GM08714 (cell line): ENCODE measurements around the gene NOXA1.

Source experiments
- H3K4me3 ChIP-seq: fragments of 200-500 bp; sonication (Bioruptor generic); 2 replicates; pipeline ENCODE4 v1.5.1; 2014; ENCODE audit warnings: mild to moderate bottlenecking, low read length, inconsistent platforms
- ZNF274 ChIP-seq: IDR thresholded peaks from 2 replicates; pipeline ENCODE4 v1.6.1; 2012; ENCODE audit warnings: mild to moderate bottlenecking, low read depth, low read length

Gene NOXA1

DNA sequence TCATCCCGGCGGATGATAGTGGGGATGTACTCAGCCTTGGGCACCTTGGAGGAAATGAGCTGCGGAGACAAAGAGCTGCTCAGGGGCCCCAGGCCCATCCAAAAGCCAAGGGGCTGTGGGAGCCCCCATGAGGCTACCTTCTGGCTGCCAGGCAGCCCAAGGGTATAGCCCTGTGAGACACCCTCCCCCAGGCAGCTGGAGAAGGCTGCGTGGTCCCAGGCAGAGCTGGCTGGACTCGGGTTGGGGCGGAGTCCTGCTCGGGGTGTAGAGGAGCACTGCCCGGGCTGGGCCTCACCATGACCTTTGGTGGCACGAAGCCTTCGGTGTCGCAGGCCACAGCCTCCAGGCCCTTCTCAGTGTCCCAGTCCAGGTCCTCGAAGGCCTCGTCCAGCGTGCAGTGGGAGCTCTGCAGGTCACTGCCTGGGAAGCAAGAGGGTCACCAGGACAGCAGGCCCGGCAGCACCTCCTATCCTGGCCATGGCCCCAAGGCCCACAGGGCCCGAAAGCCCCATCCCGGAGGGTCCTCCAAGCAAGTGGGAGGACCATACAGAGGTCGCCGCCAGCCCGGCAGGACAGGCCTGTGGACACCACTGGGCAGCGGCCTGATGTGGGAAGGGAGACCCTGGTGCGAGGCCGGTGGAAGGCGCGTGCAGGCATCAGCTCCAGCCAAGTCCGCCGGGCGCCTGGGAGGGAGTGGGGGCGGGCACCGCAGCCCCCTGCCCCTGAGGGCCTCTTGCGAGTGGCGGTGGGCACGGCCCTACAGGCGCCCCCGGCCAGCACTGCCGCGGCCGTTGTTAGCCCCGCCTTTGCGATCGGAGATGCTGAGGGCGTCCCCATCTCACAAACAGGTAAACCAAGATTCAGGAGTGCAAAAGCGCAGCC lies 29.8 kb downstream of the NOXA1 start:
- TF ChIP-seq ZNF274 = no peak
- no peak overlapping the region for H3K4me3 ChIP-seq

DNA sequence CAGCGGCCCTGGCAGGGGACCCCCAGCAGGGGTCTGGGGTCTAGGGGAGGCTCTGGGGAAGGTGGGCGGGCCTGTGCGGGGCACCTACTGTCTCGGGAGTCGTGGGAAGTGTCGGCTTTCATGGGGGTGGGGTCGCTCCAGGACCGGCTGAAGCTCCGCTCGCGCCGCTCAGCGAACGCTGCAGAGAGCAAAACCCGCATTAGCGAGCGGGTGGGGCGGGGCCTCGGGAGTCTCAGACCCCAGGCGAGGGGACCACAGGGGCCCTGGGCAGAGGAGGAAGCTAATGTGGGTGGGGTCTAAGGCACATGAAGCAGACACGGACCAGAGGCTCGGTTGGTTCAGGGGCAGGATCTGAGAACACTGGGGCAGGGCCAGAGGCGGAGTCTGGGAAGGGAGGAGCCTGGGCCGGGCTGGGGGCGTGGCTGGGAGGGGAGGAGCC lies 30.5 kb downstream of the NOXA1 start:
- H3K4me3 ChIP-seq = no peak overlapping the region; the same call in 1 of the 2 replicates
- no peak for TF ChIP-seq ZNF274

DNA sequence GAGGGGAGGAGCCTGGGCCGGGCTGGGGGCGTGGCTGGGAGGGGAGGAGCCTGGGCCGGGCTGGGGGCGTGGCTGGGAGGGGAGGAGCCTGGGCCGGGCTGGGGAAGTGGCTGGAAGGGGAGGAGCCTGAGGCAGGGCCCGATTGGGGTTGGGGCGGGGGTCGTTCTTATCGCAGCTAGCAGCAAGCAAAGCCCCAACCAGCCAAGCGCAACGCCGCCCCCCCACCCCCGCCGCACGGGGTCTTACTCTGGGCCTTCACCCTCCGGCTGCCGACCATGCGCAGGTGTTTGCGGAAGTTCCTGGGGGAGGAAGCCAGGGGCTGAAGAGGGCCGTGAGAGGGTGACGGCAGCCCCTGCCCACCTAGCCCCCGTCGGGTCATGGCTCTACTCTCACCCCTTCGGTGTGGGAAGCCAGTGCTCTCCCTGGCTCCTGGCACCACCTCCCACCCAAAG lies 31.0 kb downstream of the NOXA1 start:
- peak overlapping the region; percentile 44; the same call in 1 of the 2 replicates for H3K4me3 ChIP-seq

DNA sequence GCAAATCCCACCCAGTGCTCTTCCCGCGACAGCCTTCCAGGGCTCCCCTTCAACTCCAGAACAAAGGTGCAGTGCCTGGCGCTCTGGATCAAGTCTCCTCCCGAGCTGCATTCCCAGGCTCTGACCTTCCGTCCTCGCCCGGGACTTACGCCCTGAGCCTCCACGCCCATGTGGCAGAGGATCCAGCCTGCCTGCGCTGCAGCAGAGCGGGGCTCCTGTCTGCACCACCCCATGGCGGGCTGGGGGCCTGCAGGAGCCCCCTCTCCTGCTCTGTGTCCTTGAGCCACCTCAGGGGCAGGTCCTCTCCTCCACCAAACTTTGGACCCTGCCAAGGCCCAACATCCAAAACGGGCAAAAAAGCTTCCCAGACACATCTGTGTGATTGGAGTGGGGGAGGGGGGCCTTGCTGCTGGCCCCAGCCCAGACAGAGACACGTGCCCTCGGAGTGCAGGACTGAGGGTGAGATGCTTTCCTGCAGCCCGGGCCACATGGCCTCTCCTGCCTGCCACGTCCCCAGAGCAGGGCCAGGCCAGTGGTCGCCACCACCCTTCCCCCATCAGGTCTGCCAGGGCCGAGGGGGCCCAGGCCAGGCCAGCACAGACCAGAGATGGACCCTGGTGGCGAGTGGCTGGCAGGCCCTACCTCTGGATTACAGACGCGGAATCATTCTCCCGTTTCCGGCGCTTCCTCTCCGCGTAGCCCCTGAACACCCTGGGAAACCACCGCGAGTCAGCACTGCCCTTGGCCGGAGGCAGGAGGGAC lies 31.6 kb downstream of the NOXA1 start:
- peak overlapping the region; percentile 44; the same call in 1 of the 2 replicates for H3K4me3 ChIP-seq
- no peak for TF ChIP-seq ZNF274

More for the DNA sequence above, 31.0 kb downstream of the NOXA1 start:
- TF ChIP-seq ZNF274 = no peak

DNA sequence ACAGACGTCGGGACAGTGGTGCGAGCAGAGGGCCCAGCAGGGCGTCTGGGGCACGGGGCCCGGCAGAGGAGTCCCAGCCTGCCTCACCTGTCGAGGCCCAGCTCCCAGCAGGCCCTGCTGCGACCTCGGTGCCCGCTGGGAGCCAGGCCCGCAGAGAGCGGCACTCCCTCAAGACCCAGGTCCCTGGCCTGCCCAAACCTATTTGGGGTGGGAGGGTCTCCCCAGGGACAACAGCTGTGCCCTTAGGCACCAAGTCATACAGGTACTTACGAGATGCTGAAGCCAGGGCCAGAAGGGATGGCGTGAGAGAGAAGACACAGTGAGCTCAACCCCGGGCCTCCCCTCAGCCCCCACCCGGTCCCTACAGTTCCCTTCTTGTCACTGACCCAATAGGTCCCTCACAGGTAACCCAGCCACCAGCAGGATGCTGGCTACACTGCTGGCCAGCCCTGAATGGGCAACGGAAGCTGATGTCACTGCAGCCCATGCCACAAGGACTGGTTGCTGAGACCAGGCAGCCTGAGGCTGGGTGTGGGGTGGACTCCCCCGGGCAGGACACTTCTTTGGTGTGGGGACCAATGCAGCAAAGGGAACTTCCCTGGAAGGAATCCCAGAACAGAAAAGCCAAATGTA lies 32.3 kb downstream of the NOXA1 start:
- no peak overlapping the region for H3K4me3 ChIP-seq

DNA sequence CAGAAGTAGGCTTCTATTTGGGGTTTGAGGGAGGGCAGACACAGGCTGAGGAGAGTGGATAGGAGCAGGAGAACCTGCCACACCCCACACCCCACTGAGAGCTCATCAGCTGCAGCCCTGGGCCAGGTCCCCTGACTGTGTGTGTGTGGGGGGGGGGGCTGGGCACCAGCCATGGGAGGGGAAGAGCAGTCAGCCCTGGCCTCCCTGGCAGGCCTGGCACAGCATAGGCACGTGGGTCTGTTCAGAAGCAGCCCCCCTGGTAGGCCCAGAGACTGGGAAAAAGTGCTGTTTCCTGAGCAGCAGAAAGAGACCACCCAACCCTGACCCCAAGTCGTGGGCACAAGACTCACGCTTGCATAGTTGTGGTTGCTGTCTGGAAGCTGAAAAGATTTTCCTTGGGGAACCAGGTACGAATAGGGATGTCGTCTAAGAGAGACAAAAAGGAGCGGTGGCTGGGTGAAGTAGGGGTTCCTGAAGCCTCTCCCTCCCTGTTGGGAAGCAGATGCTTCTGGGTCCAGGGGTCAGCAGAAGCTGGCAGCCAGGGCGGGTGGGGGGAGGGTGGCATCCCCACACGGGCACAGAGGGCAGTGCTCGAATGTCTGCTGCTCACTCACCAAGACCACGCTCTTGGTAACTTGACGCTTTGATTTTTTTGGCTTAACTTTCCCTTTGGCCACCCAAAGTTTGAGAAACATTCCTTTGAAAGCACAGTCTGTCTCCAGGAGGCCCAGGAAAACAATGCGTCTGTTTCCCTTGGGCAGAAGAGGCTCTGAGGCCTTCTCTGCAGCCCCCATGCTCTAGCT lies 33.1 kb downstream of the NOXA1 start:
- TF ChIP-seq ZNF274 = no peak
- H3K4me3 ChIP-seq = no peak overlapping the region

More for the DNA sequence above, 32.3 kb downstream of the NOXA1 start:
- no peak for TF ChIP-seq ZNF274

DNA sequence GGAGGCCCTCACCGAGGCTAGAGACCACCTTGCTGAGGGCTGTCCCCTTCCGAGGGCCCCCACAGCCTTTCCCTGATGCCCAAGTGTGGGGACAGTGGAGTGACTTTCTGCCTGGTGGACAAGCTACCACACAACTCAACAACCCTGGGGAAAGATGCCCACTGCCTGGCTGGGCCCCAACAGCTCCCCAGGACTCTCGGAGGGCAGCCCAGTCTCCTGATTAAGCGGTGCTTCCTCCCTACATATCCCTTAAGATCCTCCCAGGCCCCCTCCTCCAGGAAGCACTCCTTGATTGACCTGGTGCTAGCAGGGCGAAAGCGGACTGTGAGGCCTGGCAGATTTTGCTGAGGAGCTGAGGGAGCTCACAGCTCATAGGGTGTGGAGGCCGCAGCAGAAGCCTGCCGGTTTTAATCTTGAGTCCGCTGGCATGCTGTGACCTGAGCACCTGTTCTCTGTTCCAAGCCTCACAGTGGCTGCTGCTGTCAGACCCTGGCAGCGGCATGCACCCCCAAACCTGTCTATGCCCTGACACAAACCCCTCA lies 33.7 kb downstream of the NOXA1 start:
- H3K4me3 ChIP-seq = no peak overlapping the region

DNA sequence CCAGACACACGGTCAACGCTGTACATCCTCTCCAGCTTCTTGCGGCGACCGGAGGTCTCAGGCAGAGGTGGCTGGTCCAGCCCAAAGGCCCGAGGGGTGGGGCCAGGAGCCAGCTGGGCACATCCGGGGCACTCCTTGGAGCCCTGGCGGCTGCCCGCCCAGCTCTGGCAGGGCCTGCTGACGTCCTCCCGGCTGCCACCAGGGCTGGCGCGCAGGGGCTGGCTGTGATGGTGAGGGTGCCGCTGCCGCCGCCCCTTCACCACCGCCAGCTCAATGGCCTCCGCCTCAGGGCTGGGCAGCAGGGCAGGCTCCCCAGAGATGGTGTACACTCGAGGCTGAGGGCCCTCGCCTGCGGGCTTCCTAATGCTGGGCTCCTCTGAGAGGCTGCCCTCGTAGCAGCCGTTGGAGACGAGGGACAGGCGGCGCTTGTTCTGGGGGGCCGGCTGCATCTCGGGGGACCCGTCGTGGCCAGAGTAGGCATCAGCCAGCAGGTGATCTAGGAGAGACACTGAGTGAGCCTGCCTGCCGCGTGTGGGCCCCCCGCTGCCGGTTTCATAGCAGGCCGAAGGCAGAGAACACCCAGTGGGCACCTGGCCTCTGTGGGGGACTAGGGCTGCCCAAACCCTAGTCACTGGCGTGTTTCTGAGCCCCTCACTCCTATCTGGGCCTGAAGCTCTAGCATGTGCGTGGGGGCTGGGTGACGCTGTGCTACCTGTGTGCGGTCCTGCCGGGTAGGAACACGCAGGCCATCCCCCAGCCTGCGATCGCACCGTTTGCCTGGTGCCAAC lies 34.4 kb downstream of the NOXA1 start:
- no peak for TF ChIP-seq ZNF274
- H3K4me3 ChIP-seq = no peak overlapping the region; the same call in 1 of the 2 replicates

More for the DNA sequence above, 33.7 kb downstream of the NOXA1 start:
- TF ChIP-seq ZNF274 = no peak

DNA sequence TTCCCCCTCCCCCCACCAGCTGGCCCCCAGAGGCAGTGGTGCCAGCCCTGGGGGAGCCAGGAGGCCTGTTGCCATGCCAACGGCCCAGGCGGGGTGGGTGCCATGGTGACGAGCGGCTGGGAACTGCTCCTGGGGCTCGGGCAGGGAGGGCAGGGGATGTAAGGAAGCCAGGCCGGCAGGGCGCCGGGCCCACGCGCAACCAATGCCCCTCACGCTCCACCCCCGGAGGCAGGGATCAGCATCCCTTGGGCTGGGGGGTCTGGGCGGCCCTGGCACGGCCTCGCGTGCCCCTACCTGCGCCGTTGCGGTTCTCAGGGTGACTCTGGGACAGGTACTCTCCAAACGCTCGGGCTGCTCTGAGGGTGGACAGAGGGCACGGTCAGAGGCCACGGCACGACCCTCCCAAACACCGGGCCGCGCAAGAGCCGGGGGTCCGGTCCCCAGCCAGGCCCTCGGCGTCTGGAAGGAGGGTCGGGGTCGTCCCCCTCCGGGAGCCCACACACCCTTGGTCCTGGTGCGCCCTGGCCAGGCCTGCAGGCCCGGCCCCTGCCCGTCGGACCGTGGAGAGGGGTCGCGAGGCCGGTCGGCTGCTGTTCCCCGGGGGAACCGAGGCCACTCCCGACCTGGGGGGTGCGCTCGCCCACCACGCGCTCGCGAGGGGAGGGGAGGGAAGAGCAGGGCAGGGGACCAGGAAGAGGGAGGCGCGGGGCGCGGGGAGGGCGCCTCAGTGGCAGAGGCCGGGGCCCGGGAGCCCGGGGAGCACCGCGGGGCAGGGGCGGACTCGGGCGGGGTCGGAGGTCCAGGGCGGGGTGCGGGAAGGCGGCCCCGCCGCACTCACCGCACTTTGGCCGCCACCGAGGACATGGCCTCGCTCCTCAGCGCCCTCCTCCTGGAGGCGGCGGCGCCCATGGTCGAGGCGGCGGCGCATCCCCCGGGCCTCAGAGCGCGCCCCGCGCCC lies 35.3 kb downstream of the NOXA1 start:
- peak overlapping the region; percentile 71 for H3K4me3 ChIP-seq
- TF ChIP-seq ZNF274 = no peak

DNA sequence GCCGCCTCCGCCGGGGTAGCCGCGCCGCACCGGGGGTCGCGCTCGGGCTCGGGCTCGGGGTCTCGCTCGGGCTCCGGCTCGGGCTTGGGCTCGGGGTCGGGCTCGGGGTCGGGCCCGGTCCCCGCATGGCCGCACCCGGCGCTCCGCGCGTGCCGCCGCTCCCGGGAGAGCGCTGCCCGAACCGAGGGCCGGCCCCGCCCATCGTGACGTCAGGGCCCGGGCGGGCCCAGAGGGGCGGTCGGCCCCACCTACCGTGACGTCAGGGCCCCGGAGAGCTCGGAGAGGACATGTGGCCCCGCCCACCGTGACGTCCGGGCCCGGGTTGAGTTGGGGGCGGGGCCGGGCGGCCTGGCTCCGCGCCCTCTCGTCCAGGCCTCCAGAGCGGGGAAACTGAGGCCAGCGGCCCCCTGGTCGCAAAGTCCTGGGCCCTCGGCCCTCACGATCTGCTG lies 36.0 kb downstream of the NOXA1 start, which contains the start of gene NSMF:
TSS of gene NSMF (minus strand) at position 183 of the 449 bp plus-strand sequence. CDS start 232 bp downstream, outside the sequence.
- no peak for TF ChIP-seq ZNF274
- peak within 1 kb of the TSS; percentile 71 for H3K4me3 ChIP-seq
